Adrenal gland (tissue), 5 donors: ENCODE results near the gene GATA5.

Source experiments
- POLR2A ChIP-seq, 2 donors: fragments of 450-650 bp; IDR thresholded peaks; one replicate each; pipeline ENCODE4 v1.6.1; 2017; ENCODE audit warnings: antibody characterized with exemption in 2 of 2, mild to moderate bottlenecking in 2 of 2, moderate library complexity in 1 of 2
- TF ChIP-seq, protein P1 (sequence below), 6 experiments: fragments of 450-650 bp in 4 of 6; fragments of 200-600 bp in 2 of 6; sonication (generic) in 1 of 6; IDR thresholded peaks; 1 replicate in 5 of 6; 2 replicates in 1 of 6; pipeline versions ENCODE4 v1.5.1 to v1.8.0; 2016 to 2021; ENCODE audit warnings: antibody characterized with exemption in 6 of 6, mild to moderate bottlenecking in 2 of 6, moderate library complexity in 1 of 6
- donor health status: DM: no; HTN: no; CAD: no.

DNA sequence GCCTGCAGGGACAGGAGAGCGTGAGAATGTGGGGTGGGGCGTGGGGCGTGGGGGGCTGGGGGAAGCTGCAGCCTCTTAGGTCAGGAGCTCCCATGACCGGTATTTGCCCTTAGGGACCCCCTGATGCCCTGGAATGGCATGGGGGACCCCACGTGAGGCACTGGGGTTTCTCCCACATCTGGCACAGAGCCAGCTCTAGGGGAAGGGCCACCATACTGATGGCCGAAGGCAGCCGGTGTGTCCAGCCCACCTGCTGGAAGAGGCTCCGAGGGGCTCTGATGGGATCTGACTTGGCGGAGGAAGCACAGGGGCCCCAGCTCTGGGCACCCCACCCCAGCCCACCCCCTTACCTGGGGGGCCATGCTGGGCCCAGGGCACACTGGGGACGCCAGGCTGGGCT lies 10.8 kb downstream of the GATA5 start:
- no peak for TF ChIP-seq POLR2A (IDR thresholded peaks at IDR 0.05)
- TF ChIP-seq, protein P1, sequence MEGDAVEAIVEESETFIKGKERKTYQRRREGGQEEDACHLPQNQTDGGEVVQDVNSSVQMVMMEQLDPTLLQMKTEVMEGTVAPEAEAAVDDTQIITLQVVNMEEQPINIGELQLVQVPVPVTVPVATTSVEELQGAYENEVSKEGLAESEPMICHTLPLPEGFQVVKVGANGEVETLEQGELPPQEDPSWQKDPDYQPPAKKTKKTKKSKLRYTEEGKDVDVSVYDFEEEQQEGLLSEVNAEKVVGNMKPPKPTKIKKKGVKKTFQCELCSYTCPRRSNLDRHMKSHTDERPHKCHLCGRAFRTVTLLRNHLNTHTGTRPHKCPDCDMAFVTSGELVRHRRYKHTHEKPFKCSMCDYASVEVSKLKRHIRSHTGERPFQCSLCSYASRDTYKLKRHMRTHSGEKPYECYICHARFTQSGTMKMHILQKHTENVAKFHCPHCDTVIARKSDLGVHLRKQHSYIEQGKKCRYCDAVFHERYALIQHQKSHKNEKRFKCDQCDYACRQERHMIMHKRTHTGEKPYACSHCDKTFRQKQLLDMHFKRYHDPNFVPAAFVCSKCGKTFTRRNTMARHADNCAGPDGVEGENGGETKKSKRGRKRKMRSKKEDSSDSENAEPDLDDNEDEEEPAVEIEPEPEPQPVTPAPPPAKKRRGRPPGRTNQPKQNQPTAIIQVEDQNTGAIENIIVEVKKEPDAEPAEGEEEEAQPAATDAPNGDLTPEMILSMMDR (IDR thresholded peaks at IDR 0.05), result no peak
